Sigmoid colon (tissue), 4 donors: ENCODE data around the gene SIPA1.

Experiments
- POLR2AphosphoS5 ChIP-seq, 4 donors: sonication (generic); formaldehyde crosslinking; IDR thresholded peaks; one replicate each; pipeline ENCODE4 v1.6.1; 2017; ENCODE audit warnings: antibody characterized with exemption in 4 of 4
- TF ChIP-seq, protein P1 (sequence below), 4 experiments: fragments of 450-650 bp in 3 of 4; fragments of 200-600 bp in 1 of 4; IDR thresholded peaks; one replicate each; pipeline ENCODE4 v1.5.1; 2016 to 2019; ENCODE audit warnings: antibody characterized with exemption in 4 of 4, mild to moderate bottlenecking in 3 of 4, moderate library complexity in 2 of 4

GRCh38 chr11:65646288-65646957, 8.5 kb downstream of the SIPA1 start:
- TF ChIP-seq, protein P1, sequence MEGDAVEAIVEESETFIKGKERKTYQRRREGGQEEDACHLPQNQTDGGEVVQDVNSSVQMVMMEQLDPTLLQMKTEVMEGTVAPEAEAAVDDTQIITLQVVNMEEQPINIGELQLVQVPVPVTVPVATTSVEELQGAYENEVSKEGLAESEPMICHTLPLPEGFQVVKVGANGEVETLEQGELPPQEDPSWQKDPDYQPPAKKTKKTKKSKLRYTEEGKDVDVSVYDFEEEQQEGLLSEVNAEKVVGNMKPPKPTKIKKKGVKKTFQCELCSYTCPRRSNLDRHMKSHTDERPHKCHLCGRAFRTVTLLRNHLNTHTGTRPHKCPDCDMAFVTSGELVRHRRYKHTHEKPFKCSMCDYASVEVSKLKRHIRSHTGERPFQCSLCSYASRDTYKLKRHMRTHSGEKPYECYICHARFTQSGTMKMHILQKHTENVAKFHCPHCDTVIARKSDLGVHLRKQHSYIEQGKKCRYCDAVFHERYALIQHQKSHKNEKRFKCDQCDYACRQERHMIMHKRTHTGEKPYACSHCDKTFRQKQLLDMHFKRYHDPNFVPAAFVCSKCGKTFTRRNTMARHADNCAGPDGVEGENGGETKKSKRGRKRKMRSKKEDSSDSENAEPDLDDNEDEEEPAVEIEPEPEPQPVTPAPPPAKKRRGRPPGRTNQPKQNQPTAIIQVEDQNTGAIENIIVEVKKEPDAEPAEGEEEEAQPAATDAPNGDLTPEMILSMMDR (IDR thresholded peaks at IDR 0.05) = no peak
- TF ChIP-seq POLR2AphosphoS5 (IDR thresholded peaks at IDR 0.05) = no peak
